MM.1S (cell line): Measurements from ENCODE around the gene ISOC2.

ENCODE experiments used
- DNase-seq: peaks from one replicate; pipeline ENCODE4 v3.0.0-alpha.2; 2015
- H2AFZ ChIP-seq: fragments of 300-600 bp; sonication (generic); 2 replicates; pipeline ENCODE4 v1.6.0; 2016; ENCODE audit warnings: antibody characterized with exemption, low read length
- H3F3A ChIP-seq: fragments of 300-600 bp; sonication (generic); 2 replicates; pipeline ENCODE4 v1.6.1; 2016; ENCODE audit warnings: mild to moderate bottlenecking, antibody characterized with exemption, low read length, moderate library complexity, mixed read lengths; ENCODE audit not compliant: insufficient read depth
- H3K27ac ChIP-seq: fragments of 300-600 bp; sonication (generic); 2 replicates; pipeline ENCODE4 v1.5.1; 2016; ENCODE audit warnings: mild to moderate bottlenecking, low read length
- H3K27me3 ChIP-seq: fragments of 300-600 bp; sonication (generic); replicated peaks from 2 replicates; pipeline ENCODE4 v1.6.0; 2016; ENCODE audit warnings: low read length; ENCODE audit not compliant: insufficient read depth
- H3K36me3 ChIP-seq: fragments of 300-600 bp; sonication (generic); replicated peaks from 2 replicates; pipeline ENCODE4 v1.6.1; 2016; ENCODE audit warnings: mild to moderate bottlenecking, low read length, mixed read lengths; ENCODE audit not compliant: insufficient read depth
- H3K4me1 ChIP-seq: fragments of 300-600 bp; sonication (generic); 2 replicates; pipeline ENCODE4 v1.6.1; 2016; ENCODE audit warnings: low read length, mixed read lengths
- H3K4me2 ChIP-seq: fragments of 300-600 bp; sonication (generic); 2 replicates; pipeline ENCODE4 v1.6.0; 2016; ENCODE audit warnings: low read depth, low read length
- H3K4me3 ChIP-seq: fragments of 300-600 bp; sonication (generic); 2 replicates; pipeline ENCODE4 v1.5.1; 2016; ENCODE audit warnings: low read length, mixed read lengths
- H3K79me2 ChIP-seq: fragments of 300-600 bp; sonication (generic); 2 replicates; pipeline ENCODE4 v1.6.1; 2016; ENCODE audit warnings: mixed run types, low read length, mixed read lengths
- H3K9ac ChIP-seq: fragments of 300-600 bp; sonication (generic); 2 replicates; pipeline ENCODE4 v1.6.1; 2016; ENCODE audit warnings: low read length, mixed read lengths
- H3K9me2 ChIP-seq: fragments of 300-600 bp; sonication (generic); replicated peaks from 2 replicates; pipeline ENCODE4 v1.6.1; 2016; ENCODE audit warnings: mild to moderate bottlenecking, low read length, mixed read lengths; ENCODE audit not compliant: insufficient read depth
- H3K9me3 ChIP-seq: fragments of 300-600 bp; sonication (generic); replicated peaks from 2 replicates; pipeline ENCODE4 v1.6.1; 2016; ENCODE audit warnings: mild to moderate bottlenecking, low read length, mixed read lengths; ENCODE audit not compliant: insufficient read depth
- H4K20me1 ChIP-seq: fragments of 300-600 bp; sonication (generic); 2 replicates; pipeline ENCODE4 v1.6.1; 2016; ENCODE audit warnings: mild to moderate bottlenecking, low read length, moderate library complexity, mixed read lengths; ENCODE audit not compliant: insufficient read depth
- EZH2 ChIP-seq: fragments of 300-600 bp; sonication (generic); optimal IDR thresholded peaks from 2 replicates; pipeline ENCODE3; 2017; ENCODE audit warnings: low read depth, mild to moderate bottlenecking, antibody characterized with exemption, low read length, mixed read lengths
- EZH2phosphoT487 ChIP-seq: fragments of 300-600 bp; sonication (generic); IDR thresholded peaks from 2 replicates; pipeline ENCODE4 v1.6.1; 2018; ENCODE audit warnings: antibody characterized with exemption, low read length
- TF ChIP-seq, protein P1 (sequence below): fragments of 300-600 bp; sonication (generic); IDR thresholded peaks from 2 replicates; pipeline ENCODE4 v1.5.1; 2016; ENCODE audit warnings: antibody characterized with exemption, low read length, mixed read lengths

The ISOC2 gene

DNA sequence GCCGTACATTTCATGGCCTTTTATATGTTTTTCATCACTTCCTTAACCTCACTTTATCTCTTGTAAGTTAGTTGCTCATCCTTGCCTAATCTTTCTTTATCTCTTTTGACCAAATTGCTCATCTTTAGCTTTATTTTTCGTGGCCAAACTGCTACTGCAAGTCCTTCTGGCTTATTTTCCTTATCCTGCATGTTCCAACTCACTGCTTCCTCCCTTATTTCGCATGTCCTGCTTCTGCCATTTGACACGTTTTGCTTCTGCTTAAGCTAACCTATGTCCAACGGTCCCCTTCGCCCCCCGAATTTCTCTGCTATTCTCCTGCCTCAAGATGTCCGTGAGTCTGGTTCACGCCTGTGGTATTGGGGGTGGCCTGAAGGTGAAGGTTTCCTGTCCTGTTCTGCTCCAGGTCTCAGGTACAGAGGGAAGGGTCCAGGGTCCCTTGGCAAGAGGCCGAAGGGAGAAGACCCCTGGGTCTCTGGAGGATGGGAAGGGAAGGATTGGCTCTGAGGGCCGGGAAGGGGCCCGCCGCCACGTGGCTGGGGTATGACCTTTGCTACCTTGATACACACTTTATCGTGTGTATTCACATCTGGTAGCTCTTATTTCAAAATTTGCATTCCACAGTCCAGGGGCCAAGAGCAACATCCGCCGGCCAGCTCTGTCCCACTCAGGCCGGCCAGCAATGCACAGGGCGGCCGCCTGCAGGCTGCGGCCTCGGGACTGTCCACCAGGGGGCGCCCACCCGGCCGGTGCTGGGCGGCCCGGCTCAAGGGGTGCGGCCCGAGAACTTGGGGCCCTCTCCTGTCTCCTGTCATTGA lies 6.0 kb upstream of the ISOC2 start:
- no peak overlapping the region for H3K9ac ChIP-seq
- no peaks in the 10 kb centered on the region for H4K20me1 ChIP-seq
- 0 out of 2 replicates have a peak overlapping the region, but pooled peaks have one; percentile 3 for H3K4me2 ChIP-seq
- no peaks in the 10 kb centered on the region for H3K79me2 ChIP-seq
- H3K36me3 ChIP-seq = no peaks in the 10 kb centered on the region
- TF ChIP-seq EZH2phosphoT487 = no peak
- TF ChIP-seq, protein P1, sequence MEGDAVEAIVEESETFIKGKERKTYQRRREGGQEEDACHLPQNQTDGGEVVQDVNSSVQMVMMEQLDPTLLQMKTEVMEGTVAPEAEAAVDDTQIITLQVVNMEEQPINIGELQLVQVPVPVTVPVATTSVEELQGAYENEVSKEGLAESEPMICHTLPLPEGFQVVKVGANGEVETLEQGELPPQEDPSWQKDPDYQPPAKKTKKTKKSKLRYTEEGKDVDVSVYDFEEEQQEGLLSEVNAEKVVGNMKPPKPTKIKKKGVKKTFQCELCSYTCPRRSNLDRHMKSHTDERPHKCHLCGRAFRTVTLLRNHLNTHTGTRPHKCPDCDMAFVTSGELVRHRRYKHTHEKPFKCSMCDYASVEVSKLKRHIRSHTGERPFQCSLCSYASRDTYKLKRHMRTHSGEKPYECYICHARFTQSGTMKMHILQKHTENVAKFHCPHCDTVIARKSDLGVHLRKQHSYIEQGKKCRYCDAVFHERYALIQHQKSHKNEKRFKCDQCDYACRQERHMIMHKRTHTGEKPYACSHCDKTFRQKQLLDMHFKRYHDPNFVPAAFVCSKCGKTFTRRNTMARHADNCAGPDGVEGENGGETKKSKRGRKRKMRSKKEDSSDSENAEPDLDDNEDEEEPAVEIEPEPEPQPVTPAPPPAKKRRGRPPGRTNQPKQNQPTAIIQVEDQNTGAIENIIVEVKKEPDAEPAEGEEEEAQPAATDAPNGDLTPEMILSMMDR = peak; percentile 98
- peaks cover 4% of the 10 kb centered on the region for H3F3A ChIP-seq
- peaks cover 48% of the 10 kb centered on the region for H3K27me3 ChIP-seq
- H3K4me1 ChIP-seq = 0 out of 2 replicates have a peak, but pooled peaks cover 3% of the 10 kb centered on the region
- H3K9me2 ChIP-seq = no peaks in the 10 kb centered on the region
- no peak overlapping the region for H3K4me3 ChIP-seq
- DNase-seq = peak; percentile 47
- peak overlapping the region; percentile 24; the same call in 1 of the 2 replicates for H2AFZ ChIP-seq
- H3K9me3 ChIP-seq = no peaks in the 10 kb centered on the region
- H3K27ac ChIP-seq = no peak overlapping the region

GRCh38 chr19:55466241-55466614 lies 4.8 kb upstream of the ISOC2 start:
- no peak overlapping the region for H3K9ac ChIP-seq
- no peaks in the 10 kb centered on the region for H3K9me3 ChIP-seq
- no peak overlapping the region for H3K27ac ChIP-seq
- TF ChIP-seq EZH2phosphoT487 (no peak), EZH2 (no peak)
- TF ChIP-seq, protein P1 = no peak
- H4K20me1 ChIP-seq = no peaks in the 10 kb centered on the region
- peaks cover 50% of the 10 kb centered on the region for H3K27me3 ChIP-seq
- no peak for DNase-seq
- no peaks in the 10 kb centered on the region for H3K9me2 ChIP-seq
- peaks cover 4% of the 10 kb centered on the region for H3F3A ChIP-seq
- H2AFZ ChIP-seq = no peak overlapping the region
- no peaks in the 10 kb centered on the region for H3K36me3 ChIP-seq
- H3K4me1 ChIP-seq = 0 out of 2 replicates have a peak, but pooled peaks cover 8% of the 10 kb centered on the region
- H3K79me2 ChIP-seq = peaks cover 2% of the 10 kb centered on the region; the same call in 1 of the 2 replicates
- no peak overlapping the region for H3K4me2 ChIP-seq
- no peak overlapping the region for H3K4me3 ChIP-seq

GRCh38 chr19:55465460-55466240 lies 4.2 kb upstream of the ISOC2 start:
- DNase-seq = no peak
- Histone ChIP-seq H3K9ac (no peak overlapping the region), H3K4me2 (no peak overlapping the region), H3K79me2 (peaks cover 4% of the 10 kb centered on the region; the same call in 1 of the 2 replicates), H4K20me1 (no peaks in the 10 kb centered on the region), H3K4me1 (0 out of 2 replicates have a peak, but pooled peaks cover 8% of the 10 kb centered on the region), H3K9me3 (no peaks in the 10 kb centered on the region), H3F3A (peaks cover 5% of the 10 kb centered on the region), H3K27me3 (peaks cover 50% of the 10 kb centered on the region), H3K27ac (no peak overlapping the region), H2AFZ (no peak overlapping the region), H3K36me3 (no peaks in the 10 kb centered on the region), H3K9me2 (no peaks in the 10 kb centered on the region), H3K4me3 (no peak overlapping the region)
- TF ChIP-seq EZH2 (no peak), EZH2phosphoT487 (no peak)
- TF ChIP-seq, protein P1 = no peak
